Caco-2 (cell line): ENCODE data around the gene ANO1. TPM values are rescaled to one million over a fixed set of nuclear protein-coding genes. Genes with fewer than 3 reads are reported as not detected.

Source experiments
- BruUV-seq: library from RNA; stranded (reverse); fragments of 400-500 nt; replicated peaks from 2 replicates; lab custom pipeline; 2021; lab: Mats Ljungman, UMichigan
- CTCF ChIA-PET: fragments of 300-600 bp; sonication (Branson Sonifier 250); formaldehyde crosslinking; loops from one replicate; lab custom pipeline; 2022; ENCODE audit warnings: antibody characterized with exemption; lab: Charles Lee
- POLR2A ChIA-PET: fragments of 300-600 bp; sonication (Branson Sonifier 250); formaldehyde crosslinking; loops from one replicate; lab custom pipeline; 2022; ENCODE audit warnings: antibody characterized with exemption; lab: Charles Lee
- DNase-seq, 2 experiments: peaks; one replicate each; pipeline versions ENCODE4 v3.0.0 to v3.0.0-alpha.2; 2020 to 2022
- H3K27me3 ChIP-seq: replicated peaks from 2 replicates; pipeline ENCODE4 v1.6.0; 2011; ENCODE audit warnings: low read length; ENCODE audit not compliant: control insufficient read depth, insufficient read depth
- H3K36me3 ChIP-seq: 2 replicates; pipeline ENCODE4 v1.5.1; 2011; ENCODE audit warnings: low read length; ENCODE audit not compliant: control insufficient read depth, insufficient read depth
- H3K4me1 ChIP-seq: fragments of 250-450 bp; sonication (Bioruptor Pico); 2 replicates; pipeline ENCODE4 v1.5.1; 2020; ENCODE audit warnings: mild to moderate bottlenecking
- H3K4me3 ChIP-seq: 2 replicates; pipeline ENCODE4 v1.5.1; 2011; ENCODE audit warnings: low read depth, mild to moderate bottlenecking, control low read depth, low read length
- H3K9me3 ChIP-seq: fragments of 250-450 bp; sonication (Bioruptor Pico); 2 replicates; pipeline ENCODE4 v1.5.1; 2020; ENCODE audit warnings: mild to moderate bottlenecking, moderate library complexity
- H3K27ac Mint-ChIP-seq: one replicate; pipeline ENCODE4 v1.8.0; 2022; ENCODE audit warnings: mixed read lengths; ENCODE audit not compliant: unreplicated experiment
- H3K27me3 Mint-ChIP-seq: one replicate; pipeline ENCODE4 v1.8.0; 2022; ENCODE audit warnings: mixed read lengths; ENCODE audit not compliant: insufficient read depth, unreplicated experiment
- H3K36me3 Mint-ChIP-seq: one replicate; pipeline ENCODE4 v1.8.0; 2022; ENCODE audit warnings: mild to moderate bottlenecking, mixed read lengths; ENCODE audit not compliant: insufficient read depth, unreplicated experiment
- H3K4me1 Mint-ChIP-seq: one replicate; pipeline ENCODE4 v1.8.0; 2022; ENCODE audit warnings: low read depth, mixed read lengths; ENCODE audit not compliant: unreplicated experiment
- H3K4me3 Mint-ChIP-seq: one replicate; pipeline ENCODE4 v1.8.0; 2022; ENCODE audit warnings: mild to moderate bottlenecking, moderate library complexity, mixed read lengths; ENCODE audit not compliant: unreplicated experiment
- H3K9me3 Mint-ChIP-seq: one replicate; pipeline ENCODE4 v1.8.0; 2022; ENCODE audit warnings: mixed read lengths; ENCODE audit not compliant: unreplicated experiment
- CTCF ChIP-seq, 2 experiments: fragments of 200-600 bp in 1 of 2; IDR thresholded peaks; 1 replicate in 1 of 2; 2 replicates in 1 of 2; pipeline versions ENCODE4 v1.5.1 to v1.8.0; 2011 to 2022; ENCODE audit warnings: antibody characterized with exemption in 1 of 2, control low read depth in 1 of 2, inconsistent platforms in 1 of 2, low read depth in 1 of 2, low read length in 1 of 2, mild to moderate bottlenecking in 1 of 2, moderate library complexity in 1 of 2; ENCODE audit not compliant: insufficient read depth in 1 of 2, severe bottlenecking in 1 of 2, unreplicated experiment in 1 of 2
- intact Hi-C: fragments of 100-400 bp; cut with micrococcal nuclease; formaldehyde crosslinking; loops from one replicate; pipeline ENCODE4 v1.10.0; 2022; ENCODE audit not compliant: unreplicated experiment
- total RNA-seq: library from RNA; stranded (reverse); gene quantifications from 2 replicates; pipeline ENCODE4 v1.2.3, GENCODE V29; 2022

Gene ANO1
- total RNA-seq, 1 experiment from 2014 or later: 8.4 TPM

- Histone ChIP-seq H3K9me3 (no peaks in the 10 kb centered on the region), H3K4me1 (no peaks in the 10 kb centered on the region), H3K4me3 (no peak overlapping the region), H3K36me3 (no peaks in the 10 kb centered on the region), H3K27me3 (no peaks in the 10 kb centered on the region; the same call in 1 of the 2 replicates)
- Mint-ChIP-seq H3K27ac (no peak overlapping the region), H3K36me3 (no peaks in the 10 kb centered on the region), H3K4me3 (no peak overlapping the region), H3K4me1 (no peaks in the 10 kb centered on the region), H3K9me3 (no peaks in the 10 kb centered on the region), H3K27me3 (no peaks in the 10 kb centered on the region)
- CTCF ChIA-PET: no interaction called here
- DNase-seq: peak in 1 of 2 experiments; percentile 53
- POLR2A ChIA-PET: no interaction called here
- BruUV-seq: no TSS peak
- intact Hi-C loops: no loop called here
- peak; percentile 46 to 62 for TF ChIP-seq CTCF (IDR thresholded peaks at IDR 0.05; ENCODE audit: insufficient read depth in 1 of 2, low read depth in 1 of 2, low read length in 1 of 2, severe bottlenecking in 1 of 2, unreplicated experiment in 1 of 2)
Measured at GRCh38 chr11:70158201-70158600, 80.1 kb downstream of the ANO1 start.

GRCh38 chr11:70158757-70159389 lies 80.8 kb downstream of the ANO1 start:
- Histone ChIP-seq H3K27me3 (no peaks in the 10 kb centered on the region; the same call in 1 of the 2 replicates), H3K4me1 (no peaks in the 10 kb centered on the region), H3K4me3 (no peak overlapping the region), H3K9me3 (no peaks in the 10 kb centered on the region), H3K36me3 (no peaks in the 10 kb centered on the region)
- ChIA-PET POLR2A (no interaction called here), CTCF (no interaction called here)
- Mint-ChIP-seq H3K4me1 (no peaks in the 10 kb centered on the region), H3K27me3 (no peaks in the 10 kb centered on the region), H3K36me3 (no peaks in the 10 kb centered on the region), H3K9me3 (no peaks in the 10 kb centered on the region), H3K4me3 (no peak overlapping the region), H3K27ac (no peak overlapping the region)
- no TSS peak for BruUV-seq
- intact Hi-C loops: no loop called here
- TF ChIP-seq CTCF (IDR thresholded peaks at IDR 0.05; ENCODE audit: insufficient read depth in 1 of 2, low read depth in 1 of 2, low read length in 1 of 2, severe bottlenecking in 1 of 2, unreplicated experiment in 1 of 2): no peak
- no peak for DNase-seq

GRCh38 chr11:70159627-70160570 lies 81.8 kb downstream of the ANO1 start:
- intact Hi-C loops: no loop called here
- Histone ChIP-seq H3K36me3 (no peaks in the 10 kb centered on the region), H3K27me3 (no peaks in the 10 kb centered on the region; the same call in 1 of the 2 replicates), H3K9me3 (no peaks in the 10 kb centered on the region), H3K4me1 (no peaks in the 10 kb centered on the region), H3K4me3 (no peak overlapping the region)
- H3K9me3 Mint-ChIP-seq: no peaks in the 10 kb centered on the region
- ChIA-PET POLR2A (no interaction called here), CTCF (no interaction called here)
- DNase-seq: no peak
- no peak for TF ChIP-seq CTCF (IDR thresholded peaks at IDR 0.05; ENCODE audit: insufficient read depth in 1 of 2, low read depth in 1 of 2, low read length in 1 of 2, severe bottlenecking in 1 of 2, unreplicated experiment in 1 of 2)
- no peaks in the 10 kb centered on the region for H3K4me1 Mint-ChIP-seq
- no TSS peak for BruUV-seq
- H3K27me3 Mint-ChIP-seq: no peaks in the 10 kb centered on the region
- no peak overlapping the region for H3K4me3 Mint-ChIP-seq
- H3K27ac Mint-ChIP-seq: no peak overlapping the region
- no peaks in the 10 kb centered on the region for H3K36me3 Mint-ChIP-seq
